ENCODE data around the gene DMRTB1.

Gene DMRTB1

DNA sequence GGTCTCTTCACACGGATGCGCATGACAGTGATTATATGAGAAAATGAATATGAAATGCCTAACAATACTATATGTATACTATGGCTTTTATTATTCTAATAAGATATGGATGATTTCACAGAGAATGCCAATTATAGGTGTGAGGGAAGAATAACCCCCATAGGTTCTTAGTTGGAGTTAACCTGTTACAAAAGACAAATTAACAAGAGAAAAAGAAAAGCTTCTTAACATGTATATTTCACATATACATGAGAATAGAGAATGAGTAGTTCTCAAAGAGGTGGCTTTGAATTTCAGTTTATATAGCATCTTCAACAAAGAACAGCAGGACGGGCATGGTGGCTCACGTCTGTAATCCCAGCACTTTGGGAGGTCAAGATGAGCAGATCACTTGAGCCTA lies 24.0 kb upstream of the DMRTB1 start:
- DNase-seq (ENCODE audit: low spot score), result no peak

GRCh38 chr1:53438427-53439336 lies 20.5 kb upstream of the DMRTB1 start:
- no peak for DNase-seq (ENCODE audit: low spot score)

GRCh38 chr1:53439337-53440207 lies 19.6 kb upstream of the DMRTB1 start:
- peak; percentile 23 for DNase-seq (ENCODE audit: low spot score)

DNA sequence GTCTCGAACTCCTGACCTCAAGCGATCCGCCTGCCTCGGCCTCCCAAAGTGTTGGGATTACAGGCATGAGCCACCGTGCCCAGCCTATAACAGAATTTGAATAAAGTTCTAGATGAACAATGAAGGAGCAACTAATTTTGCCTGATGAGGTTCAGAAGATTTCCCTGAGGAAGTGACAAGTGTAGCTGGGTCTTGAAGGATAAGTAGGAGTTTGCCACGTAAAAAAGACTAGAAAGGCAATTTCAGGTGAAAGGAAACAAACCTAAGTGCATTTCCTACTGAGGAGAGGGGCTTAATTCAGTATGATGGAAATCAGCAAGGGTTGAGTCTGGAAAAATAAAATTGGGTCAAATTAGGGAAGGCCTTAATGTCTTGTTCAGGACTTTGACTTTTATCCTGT lies 18.6 kb upstream of the DMRTB1 start:
- DNase-seq (ENCODE audit: low spot score), result no peak

- DNase-seq (ENCODE audit: low spot score), result no peak
Measured at GRCh38 chr1:53442299-53442698, 16.9 kb upstream of the DMRTB1 start.

DNA sequence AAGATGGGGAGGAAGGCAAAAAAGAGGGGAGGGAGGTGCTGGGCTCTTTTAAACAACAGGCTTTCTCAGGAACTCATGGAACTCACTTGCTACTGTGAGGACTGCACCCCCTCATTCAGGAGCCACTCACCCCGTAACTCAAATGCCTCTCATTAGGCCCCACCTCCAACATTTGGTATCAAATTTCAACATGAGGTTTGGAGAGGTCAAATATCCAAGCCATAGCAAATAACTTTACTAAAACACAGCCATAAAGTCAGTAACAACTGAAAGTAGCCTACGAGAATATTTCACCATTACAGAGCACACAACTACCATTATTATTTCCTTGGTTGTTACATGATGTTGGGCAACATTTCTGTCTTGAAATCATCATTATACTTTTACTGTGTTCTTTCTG lies 13.1 kb upstream of the DMRTB1 start:
- no peak for DNase-seq (ENCODE audit: low spot score)

GRCh38 chr1:53447413-53447812 lies 11.8 kb upstream of the DMRTB1 start:
- DNase-seq (ENCODE audit: low spot score), result no peak

- DNase-seq (ENCODE audit: low spot score), result no peak
Measured at GRCh38 chr1:53448241-53448841, 10.9 kb upstream of the DMRTB1 start.

- no peak for DNase-seq (ENCODE audit: low spot score)
Measured at GRCh38 chr1:53449021-53449420, 10.2 kb upstream of the DMRTB1 start.

DNA sequence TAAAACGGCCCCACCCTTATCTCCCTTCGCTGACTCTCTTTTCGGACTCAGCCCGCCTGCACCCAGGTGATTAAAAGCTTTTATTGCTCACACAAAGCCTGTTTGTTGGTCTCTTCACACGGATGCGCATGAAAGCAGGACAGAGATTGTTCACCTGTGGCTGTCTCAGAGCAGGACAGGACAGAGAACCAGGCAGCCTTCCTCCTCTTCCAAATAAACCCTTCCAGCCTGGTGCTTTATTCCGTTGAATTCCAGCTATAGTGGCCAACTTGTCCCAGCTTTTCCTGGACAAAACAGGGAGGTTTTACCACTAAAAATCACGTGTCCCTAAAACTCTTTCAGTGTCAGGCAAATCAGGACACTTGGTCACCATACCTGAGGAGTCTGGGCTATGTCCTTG lies 9.5 kb upstream of the DMRTB1 start:
- DNase-seq (ENCODE audit: low spot score), result no peak

GRCh38 chr1:53450225-53450624 lies 9.0 kb upstream of the DMRTB1 start:
- no peak for DNase-seq (ENCODE audit: low spot score)

- DNase-seq (ENCODE audit: low spot score), result no peak
Measured at GRCh38 chr1:53454019-53454418, 5.2 kb upstream of the DMRTB1 start.

DNA sequence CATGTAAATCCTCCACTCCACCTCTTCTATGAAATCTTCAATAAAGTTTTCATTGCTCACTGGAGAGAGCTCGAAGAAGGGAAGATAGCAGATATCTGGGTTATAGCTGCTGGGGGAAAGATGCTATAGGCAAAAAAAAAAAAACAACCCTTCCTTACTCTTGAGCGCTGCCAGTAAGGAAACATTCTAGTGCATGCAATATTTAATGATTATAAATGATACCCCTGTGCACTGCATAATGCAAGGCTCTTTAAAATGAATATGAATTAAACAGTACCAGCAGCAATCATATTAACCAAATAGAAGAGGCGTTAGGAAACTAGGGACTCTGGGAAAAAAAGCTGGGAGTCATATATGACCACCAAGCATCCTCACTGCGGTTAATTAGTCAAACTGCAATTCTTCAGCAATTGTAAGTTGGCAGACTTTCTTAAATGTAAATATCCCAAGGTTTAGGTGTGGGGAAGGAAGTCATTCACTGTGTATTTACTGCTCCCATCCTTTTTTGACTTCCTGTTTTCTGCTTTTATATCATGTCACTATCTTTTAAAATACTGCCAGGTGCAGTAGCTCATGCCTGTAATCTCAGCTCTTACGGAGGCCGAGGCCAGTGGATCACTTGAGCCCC lies 3.7 kb upstream of the DMRTB1 start:
- DNase-seq (ENCODE audit: low spot score), result no peak

- DNase-seq (ENCODE audit: low spot score), result no peak
Measured at GRCh38 chr1:53458634-53459033, 565 bp upstream of the DMRTB1 start.

DNA sequence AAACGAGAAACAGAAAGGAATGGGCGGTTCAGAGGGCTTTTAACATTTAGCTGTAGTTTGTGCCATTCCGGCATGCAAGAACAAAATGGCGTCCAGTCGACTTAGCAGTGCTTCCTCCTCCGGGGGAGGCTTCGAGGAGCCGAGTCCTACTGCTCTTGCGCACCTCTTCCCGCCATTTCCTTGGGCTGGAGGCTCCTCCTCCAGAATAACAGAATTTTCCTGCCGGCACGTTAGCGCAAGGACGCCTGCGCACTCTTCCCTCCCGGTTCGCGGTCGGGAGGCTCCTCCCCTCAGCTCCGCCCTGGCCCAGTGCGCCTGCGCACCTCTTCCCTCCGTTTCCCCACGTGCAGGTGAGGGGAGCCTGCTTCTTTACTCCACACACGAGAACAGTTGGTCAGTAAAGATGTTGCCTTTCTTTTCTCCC lies 1.0 kb downstream of the DMRTB1 start:
- DNase-seq (ENCODE audit: low spot score), result no peak

DNA sequence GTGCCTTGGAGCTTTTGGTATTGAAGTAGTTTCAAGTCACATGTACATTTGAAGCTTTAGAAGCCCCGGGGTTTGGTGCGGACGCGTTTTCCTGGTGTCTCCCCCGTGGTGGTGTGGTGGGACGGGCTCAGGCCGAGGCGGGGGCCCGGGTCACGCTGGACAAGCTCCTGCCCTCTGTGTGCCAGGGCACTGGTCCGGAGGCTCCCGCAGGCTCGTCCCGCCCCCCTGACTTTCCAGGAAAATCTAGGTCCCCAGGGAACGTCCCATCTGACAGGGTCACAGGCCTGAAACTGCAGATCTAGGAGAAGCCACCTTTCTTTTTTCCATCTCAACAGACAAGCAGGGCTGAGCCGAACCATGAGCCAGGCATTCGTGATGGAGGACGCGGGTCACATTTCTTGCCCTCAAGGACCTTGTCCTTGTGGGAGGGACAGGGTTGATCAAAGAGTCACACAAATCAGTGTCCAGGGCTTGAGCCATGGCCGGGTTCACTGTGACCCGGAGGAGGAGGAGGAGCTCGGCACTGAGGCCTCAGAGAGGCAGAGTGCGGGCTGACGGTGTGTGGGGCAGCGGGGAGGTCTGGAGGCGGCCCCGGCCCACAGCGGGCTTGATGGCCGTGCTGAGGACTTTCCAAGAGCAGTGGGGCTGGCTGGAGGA lies 1.6 kb downstream of the DMRTB1 start:
- no peak for DNase-seq (ENCODE audit: low spot score)

- no peak for DNase-seq (ENCODE audit: low spot score)
Measured at GRCh38 chr1:53461323-53462044, 2.3 kb downstream of the DMRTB1 start.

DNA sequence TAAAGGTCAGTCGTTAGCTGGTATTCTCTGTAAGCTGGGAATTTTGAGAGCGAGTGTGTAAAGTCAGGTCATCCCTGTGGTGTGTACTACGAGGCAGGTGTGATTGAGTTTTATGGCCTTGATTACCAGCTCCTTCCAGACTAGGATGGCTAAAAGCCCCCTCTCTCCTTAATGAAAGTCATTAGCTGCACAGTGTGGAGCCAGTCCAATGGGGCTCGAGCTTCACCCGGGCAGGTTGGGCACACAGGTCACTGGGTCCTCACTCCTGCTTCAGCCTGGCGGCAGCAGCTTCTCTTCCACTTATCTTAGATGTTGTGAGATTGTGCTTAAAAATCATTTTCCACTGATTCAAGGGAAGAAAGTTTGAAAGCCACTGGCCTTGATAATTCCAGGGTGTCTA lies 3.0 kb downstream of the DMRTB1 start:
- DNase-seq (ENCODE audit: low spot score), result no peak

DNA sequence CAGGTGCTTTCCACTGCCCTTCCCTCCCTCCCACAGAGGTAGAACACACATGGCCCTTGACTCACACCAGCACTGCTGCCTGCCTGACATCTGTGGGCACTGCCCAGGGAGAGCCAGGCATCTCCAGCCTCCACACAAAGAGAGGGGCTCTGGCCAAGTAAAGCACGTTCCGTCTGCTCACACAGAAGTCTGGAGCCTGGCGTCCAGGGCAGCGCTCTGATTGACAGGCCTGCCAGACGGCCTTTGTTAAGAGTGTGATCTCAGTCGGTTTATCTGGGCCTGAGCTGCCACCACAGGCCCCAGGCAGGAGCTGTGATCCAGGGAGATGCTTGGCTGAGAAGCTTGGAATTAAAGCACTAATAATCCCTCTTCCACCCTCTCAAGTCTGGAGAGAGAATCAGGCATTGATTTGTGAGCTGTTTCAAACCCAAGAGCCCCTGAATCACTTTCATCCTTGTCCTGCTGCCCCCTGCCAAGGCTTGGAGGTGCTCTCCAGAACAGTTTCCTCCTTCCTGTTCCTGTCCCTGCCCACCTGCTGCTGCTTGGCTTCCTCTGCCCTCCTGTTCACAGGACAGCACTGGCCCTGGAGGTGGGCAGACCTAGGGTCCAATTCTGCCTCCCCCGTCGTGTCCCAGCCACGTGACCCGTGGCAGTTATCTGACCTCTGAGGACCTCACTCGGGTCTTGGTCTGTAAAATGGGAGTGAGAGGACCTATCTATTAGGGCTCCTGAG lies 3.7 kb downstream of the DMRTB1 start:
- no peak for DNase-seq (ENCODE audit: low spot score)
